Left ventricle myocardium inferior (tissue), 1 donor: Measurements from ENCODE around the gene MDM1. TPM values are rescaled to one million over a fixed set of nuclear protein-coding genes. Genes with fewer than 3 reads are reported as not detected.

Source experiments
- DNase-seq: peaks from one replicate; pipeline ENCODE4 v3.0.0-alpha.2; 2020
- H3K27ac ChIP-seq: fragments of 200-600 bp; replicated peaks from 2 replicates; pipeline ENCODE4 v1.8.0; 2021
- H3K27me3 ChIP-seq: fragments of 200-600 bp; 2 replicates; pipeline ENCODE4 v1.8.0; 2021; ENCODE audit warnings: low read depth
- H3K36me3 ChIP-seq: fragments of 200-600 bp; 2 replicates; pipeline ENCODE4 v1.8.0; 2021
- H3K4me1 ChIP-seq: fragments of 200-600 bp; 2 replicates; pipeline ENCODE4 v1.8.0; 2021
- H3K4me3 ChIP-seq: fragments of 200-600 bp; 2 replicates; pipeline ENCODE4 v1.8.0; 2021; ENCODE audit warnings: mild to moderate bottlenecking, moderate library complexity
- H3K9me3 ChIP-seq: fragments of 200-600 bp; replicated peaks from 2 replicates; pipeline ENCODE4 v1.8.0; 2021
- CTCF ChIP-seq: fragments of 200-600 bp; IDR thresholded peaks from 2 replicates; pipeline ENCODE4 v1.8.0; 2021; ENCODE audit warnings: antibody characterized with exemption, mild to moderate bottlenecking, borderline replicate concordance
- intact Hi-C: fragments of 100-400 bp; cut with micrococcal nuclease; formaldehyde crosslinking; loops from one replicate; pipeline ENCODE4 v1.11.0; 2022
- total RNA-seq: library from RNA; stranded (reverse); fragmentation: NEBNext Ultra II Directional; extraction: Animal tissue kit (Norgen Biotek cat#: 25700); gene quantifications from one replicate; pipeline ENCODE4 v1.2.1, GENCODE V29; 2021
- donor health status: DM: no; HTN: yes; CAD: no; lungs with severe emphysema.

The MDM1 gene
- total RNA-seq, 1 donor from 2014 or later: 7.8 TPM

GRCh38 chr12:68361953-68362352, 29.8 kb upstream of the MDM1 start:
- Histone ChIP-seq H3K36me3 (no peaks in the 10 kb centered on the region), H3K4me1 (peaks cover 41% of the 10 kb centered on the region), H3K4me3 (no peak overlapping the region), H3K27me3 (no peaks in the 10 kb centered on the region), H3K27ac (no peak overlapping the region), H3K9me3 (no peaks in the 10 kb centered on the region)
- intact Hi-C loops: loop anchor here (10.0 kb wide), 3 partner anchors 93 to 303 kb away; partner anchors contain the start of gene RAP1B
- no peak for TF ChIP-seq CTCF
- DNase-seq: no peak

DNA sequence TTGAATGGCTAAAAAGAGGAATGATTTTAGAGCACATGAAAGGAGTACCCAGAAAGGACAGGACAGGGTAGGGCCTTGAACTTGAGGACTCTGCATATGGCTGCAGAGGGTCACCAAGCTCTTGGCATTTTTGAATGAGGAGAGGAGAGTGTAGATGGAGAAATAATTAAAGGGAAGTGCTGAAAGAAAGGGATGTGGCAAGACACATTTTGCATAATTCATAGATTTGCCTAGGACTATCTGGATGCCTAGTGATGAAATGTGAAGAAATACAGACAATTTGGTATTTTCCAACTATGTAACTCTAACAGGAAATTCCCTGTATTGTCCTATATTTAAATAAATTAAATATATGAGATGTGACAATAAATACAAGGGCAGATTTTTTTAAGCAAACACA, 27.5 kb upstream of the MDM1 start:
- Histone ChIP-seq H3K4me1 (peaks cover 24% of the 10 kb centered on the region), H3K27me3 (no peaks in the 10 kb centered on the region), H3K9me3 (no peaks in the 10 kb centered on the region), H3K4me3 (no peak overlapping the region), H3K27ac (no peak overlapping the region), H3K36me3 (no peaks in the 10 kb centered on the region)
- intact Hi-C loops: loop anchor here (10.0 kb wide), 3 partner anchors 95 to 305 kb away; partner anchors contain the start of gene RAP1B
- TF ChIP-seq CTCF: no peak
- DNase-seq: no peak

GRCh38 chr12:68358532-68359485, 26.6 kb upstream of the MDM1 start:
- no peak for DNase-seq
- peak; percentile 77 for TF ChIP-seq CTCF
- Histone ChIP-seq H3K27ac (no peak overlapping the region), H3K4me3 (no peak overlapping the region), H3K36me3 (no peaks in the 10 kb centered on the region), H3K27me3 (no peaks in the 10 kb centered on the region), H3K4me1 (peaks cover 15% of the 10 kb centered on the region), H3K9me3 (no peaks in the 10 kb centered on the region)
- intact Hi-C loops: no loop called here

DNA sequence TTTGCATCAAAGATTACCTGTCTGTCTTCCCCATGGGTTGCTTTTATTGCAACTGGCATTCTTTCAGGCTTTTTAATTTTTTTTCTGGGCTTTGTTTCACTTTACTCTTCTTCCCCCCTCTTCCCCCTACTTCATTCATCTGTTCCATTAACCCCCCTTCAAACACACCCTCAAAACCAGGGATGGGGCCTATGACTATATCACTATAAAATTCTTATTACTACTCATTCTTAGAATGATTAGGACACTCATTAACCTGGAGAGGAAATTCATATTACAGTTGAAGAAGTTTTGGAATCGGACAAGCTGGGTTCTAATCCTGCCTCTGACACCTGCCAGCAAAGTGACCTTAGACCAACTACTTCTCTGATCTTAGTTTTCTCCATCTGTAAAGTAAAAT, 24.8 kb upstream of the MDM1 start:
- H3K4me3 ChIP-seq: no peak overlapping the region
- no peaks in the 10 kb centered on the region for H3K9me3 ChIP-seq
- H3K27me3 ChIP-seq: no peaks in the 10 kb centered on the region
- intact Hi-C loops: no loop called here
- no peak for DNase-seq
- peaks cover 11% of the 10 kb centered on the region for H3K4me1 ChIP-seq
- no peaks in the 10 kb centered on the region for H3K36me3 ChIP-seq
- H3K27ac ChIP-seq: no peak overlapping the region
- TF ChIP-seq CTCF: no peak

GRCh38 chr12:68356060-68356695, 24.0 kb upstream of the MDM1 start:
- intact Hi-C loops: no loop called here

More at GRCh38 chr12:68356060-68356695, 24.0 kb upstream of the MDM1 start:
- no peak for TF ChIP-seq CTCF
- H3K27ac ChIP-seq: no peak overlapping the region
- no peak overlapping the region for H3K4me3 ChIP-seq
- H3K27me3 ChIP-seq: no peaks in the 10 kb centered on the region
- no peak for DNase-seq
- H3K9me3 ChIP-seq: no peaks in the 10 kb centered on the region
- H3K4me1 ChIP-seq: peaks cover 11% of the 10 kb centered on the region
- H3K36me3 ChIP-seq: no peaks in the 10 kb centered on the region
